ENCODE results near the gene CTNNBIP1.
A peak's percentile ranks its signal among the peaks of the same experiment; 100 is the strongest.
"Not testable (repeated sequence)": the region's sequence is repeated elsewhere in the genome, so short reads cannot be mapped to it uniquely, and the experiment has no call there.

The CTNNBIP1 gene

GRCh38 chr1:9825093-9826074 is 84.7 kb downstream of the CTNNBIP1 start:
- no peak for DNase-seq

- DNase-seq, result no peak
Observed at GRCh38 chr1:9824702-9825089, 85.4 kb downstream of the CTNNBIP1 start.

GRCh38 chr1:9823943-9824701 is 85.9 kb downstream of the CTNNBIP1 start, which contains the start of gene CLSTN1:
CLSTN1 (minus strand) TSS chr1:9823965; CDS start chr1:9823733, 232 bp downstream.
- peak; percentile 87 to 88 for DNase-seq

- no peak for DNase-seq
Observed at GRCh38 chr1:9823693-9823942, 86.5 kb downstream of the CTNNBIP1 start.

GRCh38 chr1:9822897-9823692 is 87.0 kb downstream of the CTNNBIP1 start:
- DNase-seq, result peak; percentile 22 to 26

- DNase-seq, result no peak
Observed at GRCh38 chr1:9822490-9822889, 87.6 kb downstream of the CTNNBIP1 start.

- no peak for DNase-seq
Observed at GRCh38 chr1:9821710-9822109, 88.4 kb downstream of the CTNNBIP1 start.

GRCh38 chr1:9820521-9820920 is 89.5 kb downstream of the CTNNBIP1 start:
- DNase-seq, result no peak

GRCh38 chr1:9817734-9818133 is 92.3 kb downstream of the CTNNBIP1 start:
- no peak for DNase-seq

- no peak for DNase-seq
Observed at GRCh38 chr1:9816199-9816598, 93.9 kb downstream of the CTNNBIP1 start.

GRCh38 chr1:9815150-9815549 is 94.9 kb downstream of the CTNNBIP1 start:
- no peak for DNase-seq

- DNase-seq, result no peak
Observed at GRCh38 chr1:9814619-9815018, 95.5 kb downstream of the CTNNBIP1 start.

- no peak for DNase-seq
Observed at GRCh38 chr1:9811239-9811966, 98.7 kb downstream of the CTNNBIP1 start.

GRCh38 chr1:9809100-9809510 is 101.0 kb downstream of the CTNNBIP1 start:
- no peak for DNase-seq

GRCh38 chr1:9808459-9808858 is 101.6 kb downstream of the CTNNBIP1 start:
- no peak for DNase-seq

GRCh38 chr1:9807541-9807940 is 102.5 kb downstream of the CTNNBIP1 start:
- DNase-seq, result no peak

GRCh38 chr1:9805972-9806371 is 104.1 kb downstream of the CTNNBIP1 start:
- not testable (repeated sequence) for DNase-seq

- DNase-seq, result no peak
Observed at GRCh38 chr1:9805006-9805508, 105.0 kb downstream of the CTNNBIP1 start.

- DNase-seq, result not testable (repeated sequence)
Observed at GRCh38 chr1:9803003-9803918, 106.8 kb downstream of the CTNNBIP1 start.

- DNase-seq, result no peak
Observed at GRCh38 chr1:9801909-9802308, 108.2 kb downstream of the CTNNBIP1 start.

Measured in stimulated activated CD4-positive, alpha-beta T cell treated with anti-CD3 and anti-CD28 coated beads, Interleukin-2, amount 100 ng/mL, for 48 hours (primary cell).